Panc1 (cell line): ENCODE data around the gene CD93. TPM values are rescaled to one million over a fixed set of nuclear protein-coding genes. Genes with fewer than 3 reads are reported as not detected.

ENCODE experiments used
- ATAC-seq: fragments of 200-7000 bp; cut with Tn5 transposase; 2 replicates; pipeline ENCODE4 v1.9.1; 2020; ENCODE audit warnings: mild to moderate bottlenecking, moderate library complexity
- BruUV-seq: library from RNA; stranded (reverse); fragments of 400-500 nt; replicated peaks from 2 replicates; lab custom pipeline; 2021; lab: Mats Ljungman, UMichigan
- CTCF ChIA-PET: fragments of 300-600 bp; sonication (Branson Sonifier 250); formaldehyde crosslinking; loops from one replicate; lab custom pipeline; 2022; ENCODE audit warnings: antibody characterized with exemption; lab: Charles Lee
- POLR2A ChIA-PET: fragments of 300-600 bp; sonication (Branson Sonifier 250); formaldehyde crosslinking; loops from one replicate; lab custom pipeline; 2022; ENCODE audit warnings: antibody characterized with exemption; lab: Charles Lee
- DNase-seq: peaks from one replicate; pipeline ENCODE4 v3.0.0-alpha.2; 2010; ENCODE audit warnings: low read depth, low spot score
- H3K27ac ChIP-seq: 2 replicates; pipeline ENCODE4 v1.5.1; 2011; ENCODE audit warnings: mild to moderate bottlenecking, low read length, inconsistent platforms
- H3K27me3 ChIP-seq: fragments of 200-500 bp; sonication (Bioruptor generic); 2 replicates; pipeline ENCODE4 v1.6.0; 2014; ENCODE audit warnings: low read length, inconsistent platforms; ENCODE audit not compliant: control insufficient read depth, insufficient read depth
- H3K36me3 ChIP-seq: fragments of 200-500 bp; sonication (Bioruptor generic); 2 replicates; pipeline ENCODE4 v1.5.1; 2014; ENCODE audit warnings: inconsistent platforms, mild to moderate bottlenecking, low read length, moderate library complexity; ENCODE audit not compliant: control insufficient read depth, insufficient read depth
- H3K4me1 ChIP-seq: 2 replicates; pipeline ENCODE4 v1.5.1; 2011; ENCODE audit warnings: inconsistent platforms, mild to moderate bottlenecking, low read length, moderate library complexity; ENCODE audit not compliant: control insufficient read depth, insufficient read depth
- H3K4me3 ChIP-seq, 2 experiments: 2 replicates each; pipeline ENCODE4 v1.5.1; 2011 to 2012; ENCODE audit warnings: low read depth in 2 of 2, low read length in 2 of 2, mild to moderate bottlenecking in 2 of 2, inconsistent platforms in 1 of 2, moderate library complexity in 1 of 2
- H3K9me3 ChIP-seq: fragments of 200-500 bp; sonication (Bioruptor generic); 2 replicates; pipeline ENCODE4 v1.5.1; 2014; ENCODE audit warnings: low read depth, mild to moderate bottlenecking, inconsistent platforms, low read length, moderate library complexity; ENCODE audit not compliant: control insufficient read depth, insufficient read depth
- CTCF ChIP-seq: fragments of 450-650 bp; IDR thresholded peaks from 2 replicates; pipeline ENCODE4 v1.5.1; 2017; ENCODE audit warnings: mild to moderate bottlenecking
- POLR2AphosphoS5 ChIP-seq: IDR thresholded peaks from 2 replicates; pipeline ENCODE4 v1.6.1; 2012; ENCODE audit warnings: mild to moderate bottlenecking, low read depth, low read length, moderate library complexity
- REST ChIP-seq, 2 experiments: IDR thresholded peaks; 2 replicates each; pipeline ENCODE4 v1.6.1; 2011 to 2012; ENCODE audit warnings: low read depth in 2 of 2, control low read depth in 1 of 2, low read length in 1 of 2, mild to moderate bottlenecking in 1 of 2, moderate library complexity in 1 of 2; ENCODE audit not compliant: insufficient read depth in 1 of 2
- SIN3A ChIP-seq: IDR thresholded peaks from 2 replicates; pipeline ENCODE4 v1.6.1; 2012; ENCODE audit warnings: low read depth, mild to moderate bottlenecking, low read length, moderate library complexity, borderline replicate concordance; ENCODE audit not compliant: insufficient read depth
- TCF7L2 ChIP-seq: IDR thresholded peaks from 2 replicates; pipeline ENCODE4 v1.6.1; 2011; ENCODE audit warnings: mild to moderate bottlenecking, low read depth, low read length, inconsistent platforms
- in situ Hi-C: cut with HindIII; loops from 2 replicates; pipeline ENCODE4 v1.10.0; 2016; ENCODE audit warnings: low sequenced_read_pairs, low pct_unique_long_range_greater_than_20kb
- intact Hi-C: fragments of 100-400 bp; cut with micrococcal nuclease; formaldehyde crosslinking; loops from one replicate; pipeline ENCODE4 v1.10.0; 2022; ENCODE audit not compliant: unreplicated experiment
- total RNA-seq: library from RNA; stranded (reverse); gene quantifications from one replicate; pipeline ENCODE4 v1.2.1, GENCODE V29; 2021; ENCODE audit not compliant: unreplicated experiment

The CD93 gene
- total RNA-seq, 1 experiment from 2014 or later: 0.10 TPM

- DNase-seq: no peak
- Histone ChIP-seq H3K9me3 (no peaks in the 10 kb centered on the region), H3K36me3 (no peaks in the 10 kb centered on the region), H3K4me3 (no peak overlapping the region), H3K4me1 (no peaks in the 10 kb centered on the region), H3K27me3 (peaks cover 9% of the 10 kb centered on the region), H3K27ac (no peak overlapping the region)
- ChIA-PET CTCF (no interaction called here), POLR2A (no interaction called here)
- intact Hi-C loops (no loop called here), in situ Hi-C loops (no loop called here)
- TF ChIP-seq REST (IDR thresholded peaks at IDR 0.05; ENCODE audit: insufficient read depth in 1 of 2, low read depth in 2 of 2, low read length in 1 of 2) (no peak), CTCF (no peak)
- no TSS peak for BruUV-seq
- no peak for ATAC-seq
Measured at GRCh38 chr20:23081263-23081819, 4.8 kb downstream of the CD93 start.

- ATAC-seq (no peak), DNase-seq (no peak)
- ChIA-PET POLR2A (no interaction called here), CTCF (no interaction called here)
- BruUV-seq: no TSS peak
- intact Hi-C loops: no loop called here
- H3K36me3 ChIP-seq: no peaks in the 10 kb centered on the region
- H3K27me3 ChIP-seq: peaks cover 9% of the 10 kb centered on the region
- in situ Hi-C loops: no loop called here
- no peaks in the 10 kb centered on the region for H3K9me3 ChIP-seq
- H3K4me1 ChIP-seq: no peaks in the 10 kb centered on the region
- TF ChIP-seq POLR2AphosphoS5: no peak
- no peak for TF ChIP-seq REST (IDR thresholded peaks at IDR 0.05; ENCODE audit: insufficient read depth in 1 of 2, low read depth in 2 of 2, low read length in 1 of 2)
- no peak for TF ChIP-seq CTCF
- no peak for TF ChIP-seq TCF7L2
- TF ChIP-seq SIN3A: no peak
- H3K4me3 ChIP-seq: no peak overlapping the region
- no peak overlapping the region for H3K27ac ChIP-seq
Measured at GRCh38 chr20:23080521-23080920, 5.6 kb downstream of the CD93 start.
